Glutamatergic neuron (in vitro differentiated cells): ENCODE results near the gene NCEH1. TPM values are rescaled to one million over a fixed set of nuclear protein-coding genes. Genes with fewer than 3 reads are reported as not detected.

Experiments used
- DNase-seq: peaks from one replicate; pipeline ENCODE4 v3.0.0; 2022
- H3K27ac Mint-ChIP-seq: one replicate; pipeline ENCODE4 v1.8.0; 2020; ENCODE audit warnings: mild to moderate bottlenecking, mixed read lengths, inconsistent platforms; ENCODE audit not compliant: unreplicated experiment
- H3K27me3 Mint-ChIP-seq: one replicate; pipeline ENCODE4 v1.8.0; 2020; ENCODE audit warnings: mild to moderate bottlenecking, moderate library complexity, mixed read lengths, inconsistent platforms; ENCODE audit not compliant: unreplicated experiment
- H3K36me3 Mint-ChIP-seq: one replicate; pipeline ENCODE4 v1.8.0; 2020; ENCODE audit warnings: mild to moderate bottlenecking, mixed read lengths, inconsistent platforms; ENCODE audit not compliant: unreplicated experiment
- H3K4me1 Mint-ChIP-seq: one replicate; pipeline ENCODE4 v1.8.0; 2020; ENCODE audit warnings: mild to moderate bottlenecking, low read depth, mixed read lengths, inconsistent platforms; ENCODE audit not compliant: unreplicated experiment
- H3K4me3 Mint-ChIP-seq: one replicate; pipeline ENCODE4 v1.8.0; 2020; ENCODE audit warnings: mild to moderate bottlenecking, mixed read lengths, inconsistent platforms; ENCODE audit not compliant: unreplicated experiment
- H3K9me3 Mint-ChIP-seq: one replicate; pipeline ENCODE4 v1.8.0; 2020; ENCODE audit warnings: mild to moderate bottlenecking, moderate library complexity, mixed read lengths, inconsistent platforms; ENCODE audit not compliant: unreplicated experiment
- CTCF ChIP-seq: fragments of 200-600 bp; sonication (generic); IDR thresholded peaks from one replicate; pipeline ENCODE4 v1.5.0; 2021; ENCODE audit not compliant: partially characterized antibody, unreplicated experiment
- total RNA-seq: library from RNA; stranded (reverse); fragmentation: NEBNext Ultra II Directional; extraction: Animal tissue kit (Norgen Biotek cat#: 25700); gene quantifications from one replicate; pipeline ENCODE4 v1.2.1, GENCODE V29; 2021; ENCODE audit not compliant: unreplicated experiment

NCEH1 gene
- total RNA-seq, 1 donor from 2014 or later: 1.5 TPM

- Mint-ChIP-seq H3K27ac (no peak overlapping the region), H3K36me3 (no peaks in the 10 kb centered on the region), H3K9me3 (no peaks in the 10 kb centered on the region), H3K4me1 (no peaks in the 10 kb centered on the region), H3K27me3 (no peaks in the 10 kb centered on the region), H3K4me3 (no peak overlapping the region)
- peak; percentile 30 for DNase-seq
- peak; percentile 74 for TF ChIP-seq CTCF
Observed at GRCh38 chr3:172622916-172623700, 87.8 kb downstream of the NCEH1 start.

DNA sequence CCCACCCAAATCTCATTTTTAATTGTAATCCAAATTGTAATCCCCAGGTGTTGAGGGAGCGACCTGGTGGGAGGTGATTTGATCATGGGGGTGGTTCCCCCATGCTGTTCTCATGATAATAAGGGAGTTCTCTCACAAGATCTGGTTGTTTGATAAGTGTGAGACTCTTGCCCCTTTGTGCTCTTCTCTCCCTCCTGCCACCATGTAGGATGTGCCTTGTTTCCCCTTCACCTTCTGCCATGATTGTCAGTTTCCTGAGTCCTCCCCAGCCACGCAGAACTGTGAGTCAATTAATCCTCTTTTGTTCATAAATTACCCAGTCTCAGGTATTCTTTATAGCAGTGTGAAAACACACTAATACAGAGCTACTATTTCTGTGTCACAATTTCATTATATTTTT lies 88.7 kb downstream of the NCEH1 start:
- no peak for TF ChIP-seq CTCF
- Mint-ChIP-seq H3K4me3 (no peak overlapping the region), H3K27ac (no peak overlapping the region), H3K4me1 (no peaks in the 10 kb centered on the region), H3K36me3 (no peaks in the 10 kb centered on the region), H3K27me3 (no peaks in the 10 kb centered on the region), H3K9me3 (no peaks in the 10 kb centered on the region)
- no peak for DNase-seq

DNA sequence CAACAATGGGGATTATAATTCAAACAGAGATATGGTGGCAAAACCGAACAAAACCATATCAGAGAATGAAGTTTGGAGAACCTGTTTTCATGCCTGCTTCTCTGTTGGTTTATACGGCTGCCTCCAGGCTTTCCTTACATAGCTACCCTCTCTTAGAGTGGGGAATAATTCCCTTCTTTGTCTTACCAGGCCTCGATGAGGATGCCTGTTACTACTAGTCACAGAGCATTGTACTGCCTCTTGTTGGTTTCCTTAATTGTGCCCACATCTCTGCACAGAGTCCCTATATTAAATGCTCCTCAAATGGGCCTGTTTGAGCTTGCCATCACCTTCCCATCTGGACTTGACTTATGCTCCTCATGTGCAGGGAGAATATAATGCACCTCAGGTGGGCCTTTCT lies 92.9 kb downstream of the NCEH1 start:
- Mint-ChIP-seq H3K4me1 (no peaks in the 10 kb centered on the region), H3K9me3 (peaks cover 1% of the 10 kb centered on the region), H3K36me3 (peaks cover 5% of the 10 kb centered on the region), H3K27ac (no peak overlapping the region), H3K4me3 (no peak overlapping the region), H3K27me3 (peaks cover 3% of the 10 kb centered on the region)
- no peak for TF ChIP-seq CTCF
- DNase-seq: no peak

DNA sequence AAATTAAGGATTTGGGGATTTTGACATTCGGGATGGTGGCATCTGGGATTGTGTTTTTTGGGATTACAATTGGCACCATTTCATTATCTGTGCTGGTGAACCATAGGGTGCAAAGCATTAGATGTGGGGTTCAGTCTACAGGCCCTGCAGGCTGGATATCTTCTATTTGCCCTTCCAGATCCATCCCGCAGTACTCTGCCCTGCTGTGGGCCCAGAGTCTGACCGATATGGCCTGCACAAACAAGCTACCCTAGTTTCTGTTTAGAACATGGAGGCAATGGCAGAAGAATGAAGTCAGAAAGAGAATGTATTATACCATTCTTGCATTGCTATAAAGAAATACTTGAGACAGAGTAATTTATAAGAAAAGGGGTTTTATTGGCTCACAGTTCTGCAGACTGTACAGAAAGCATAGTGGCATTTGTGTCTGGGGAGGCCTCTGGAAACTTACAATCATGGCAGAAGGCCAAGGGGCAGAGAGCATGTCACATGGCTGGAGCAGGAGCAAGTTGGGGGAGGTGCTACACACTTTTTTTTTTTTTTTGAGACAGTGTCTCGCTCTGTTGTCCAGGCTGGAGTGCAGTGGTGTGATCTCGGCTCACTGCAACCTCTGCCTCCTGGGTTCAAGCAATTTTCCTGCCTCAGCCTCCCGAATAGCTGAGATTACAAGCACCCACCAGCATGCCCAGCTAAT lies 93.7 kb downstream of the NCEH1 start:
- TF ChIP-seq CTCF: no peak
- H3K9me3 Mint-ChIP-seq: peaks cover 1% of the 10 kb centered on the region
- H3K36me3 Mint-ChIP-seq: peaks cover 5% of the 10 kb centered on the region
- DNase-seq: no peak
- no peaks in the 10 kb centered on the region for H3K4me1 Mint-ChIP-seq
- H3K27me3 Mint-ChIP-seq: peaks cover 3% of the 10 kb centered on the region
- H3K27ac Mint-ChIP-seq: no peak overlapping the region
- no peak overlapping the region for H3K4me3 Mint-ChIP-seq

GRCh38 chr3:172616031-172616461 lies 94.8 kb downstream of the NCEH1 start:
- DNase-seq: no peak
- no peak overlapping the region for H3K27ac Mint-ChIP-seq
- H3K4me3 Mint-ChIP-seq: no peak overlapping the region
- H3K9me3 Mint-ChIP-seq: peaks cover 3% of the 10 kb centered on the region
- TF ChIP-seq CTCF: no peak
- H3K27me3 Mint-ChIP-seq: peaks cover 3% of the 10 kb centered on the region
- H3K36me3 Mint-ChIP-seq: peaks cover 6% of the 10 kb centered on the region
- no peaks in the 10 kb centered on the region for H3K4me1 Mint-ChIP-seq
